Kasumi-1 (cell line): ENCODE results near the gene RBM26.
"Not testable (repeated sequence)": the region's sequence is repeated elsewhere in the genome, so short reads cannot be mapped to it uniquely, and the experiment has no call there.

ENCODE experiments used
- DNase-seq, 2 experiments: peaks; one replicate each; lab custom pipeline; 2025; lab: John Stamatoyannopoulos, UW

RBM26 gene

DNA sequence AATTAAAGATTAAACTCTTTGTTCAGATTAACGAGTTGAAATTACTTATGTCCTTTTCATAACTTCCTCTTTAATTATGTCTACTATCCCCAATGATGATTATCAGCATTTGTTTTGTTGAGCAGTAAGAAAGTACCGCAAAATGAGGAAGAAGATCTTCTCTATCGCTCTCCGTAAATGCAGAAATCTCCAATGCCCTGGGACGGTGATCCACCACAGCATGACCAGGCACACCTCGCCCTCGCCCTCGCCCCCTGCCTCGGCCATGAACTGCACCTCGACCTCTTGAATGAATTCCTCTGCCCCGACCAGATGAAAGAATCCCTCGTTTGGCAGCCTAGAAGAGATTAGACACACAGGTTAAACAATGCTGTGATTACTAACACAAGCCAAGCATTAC, 69.1 kb downstream of the RBM26 start:
- DNase-seq: no peak

DNA sequence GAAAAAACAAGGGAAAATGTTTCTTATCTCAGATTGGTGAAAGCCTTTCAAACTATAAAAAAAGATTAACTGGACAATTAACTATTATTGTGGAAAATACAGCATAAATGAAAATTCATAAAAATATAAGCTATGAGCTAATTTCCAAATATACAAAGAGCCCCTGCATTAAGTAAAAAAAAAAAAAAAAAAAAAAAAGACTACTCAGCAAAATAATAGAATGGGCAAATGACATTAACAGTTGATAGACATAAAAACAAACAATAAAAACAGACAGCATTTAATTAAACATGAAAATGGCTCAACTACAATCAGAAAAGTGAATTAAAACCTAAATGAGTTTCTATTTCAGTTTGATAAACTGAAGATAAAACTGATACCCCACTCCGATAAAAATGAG, 77.5 kb downstream of the RBM26 start:
- DNase-seq: no peak

DNA sequence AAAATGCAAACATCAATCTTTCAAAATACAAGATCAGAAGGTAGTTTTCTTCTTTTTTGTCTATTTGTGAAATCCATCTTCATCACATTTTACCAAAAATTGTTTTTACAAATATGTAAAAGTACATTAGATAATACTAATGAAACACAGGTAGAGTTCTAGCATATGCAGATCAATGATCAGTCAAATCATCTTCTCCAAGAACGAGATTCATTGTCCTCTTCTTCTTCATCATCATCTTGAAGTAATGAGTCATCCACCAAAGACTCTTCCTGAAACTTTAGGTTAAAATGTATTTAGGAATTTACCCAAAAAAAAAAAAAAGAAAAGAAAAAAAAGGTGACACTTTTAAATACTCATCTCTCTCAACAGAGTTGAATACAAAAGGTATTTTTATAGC, 85.6 kb downstream of the RBM26 start:
- no peak for DNase-seq

DNA sequence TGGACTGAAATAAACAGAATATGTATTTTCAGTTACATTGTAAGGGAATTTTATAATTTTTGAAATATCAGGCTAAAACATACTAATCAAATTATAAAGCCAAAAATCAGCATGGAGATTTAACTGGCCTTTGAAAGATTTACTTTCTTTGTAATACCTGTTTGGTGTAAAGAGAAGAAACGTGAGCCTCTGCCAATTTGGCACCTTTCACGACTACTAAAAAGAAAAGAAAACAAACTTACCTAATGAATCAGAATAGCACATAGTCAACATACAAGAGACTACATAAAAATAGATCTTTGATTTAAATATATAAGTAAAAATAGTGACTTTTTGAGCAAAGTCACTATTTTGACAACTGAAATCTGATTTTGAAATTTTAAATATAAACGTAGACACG, 87.4 kb downstream of the RBM26 start:
- DNase-seq: no peak

DNA sequence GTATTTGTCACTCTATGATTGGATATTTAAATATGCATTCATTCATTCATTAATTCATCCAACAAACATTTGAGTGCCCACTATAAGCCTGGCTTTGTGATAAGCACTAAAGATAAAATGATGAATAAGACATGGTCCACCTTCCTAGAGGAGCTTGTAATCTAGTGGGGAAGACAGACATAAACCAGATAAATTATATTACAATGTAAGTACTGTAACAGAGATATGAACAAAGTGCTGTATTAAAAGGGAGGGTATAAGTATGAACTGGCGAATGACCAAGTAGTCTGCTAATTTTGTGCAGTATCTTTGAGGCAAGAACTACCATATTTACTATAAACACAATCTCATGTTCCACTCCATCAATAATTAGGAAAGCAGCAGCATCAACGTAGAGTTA, 88.2 kb downstream of the RBM26 start:
- DNase-seq: no peak

DNA sequence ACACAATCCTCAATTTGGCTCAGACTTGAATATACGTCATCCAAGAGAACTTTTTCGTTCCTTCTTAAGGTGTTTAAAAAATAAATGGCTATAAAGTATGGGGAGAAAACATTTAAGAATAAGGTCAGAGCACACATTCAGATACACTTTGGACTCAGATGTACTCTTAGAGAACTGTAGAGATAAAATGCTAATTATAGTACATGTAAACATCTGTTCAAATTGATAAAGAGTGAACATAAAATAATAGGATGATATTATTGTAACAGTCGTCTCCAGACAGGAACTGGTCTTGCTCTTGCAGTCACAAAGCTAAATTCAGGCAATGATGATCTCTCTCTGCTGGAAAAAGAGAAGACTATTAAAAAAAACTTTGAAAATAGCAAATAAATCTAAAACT, 91.4 kb downstream of the RBM26 start:
- no peak for DNase-seq

DNA sequence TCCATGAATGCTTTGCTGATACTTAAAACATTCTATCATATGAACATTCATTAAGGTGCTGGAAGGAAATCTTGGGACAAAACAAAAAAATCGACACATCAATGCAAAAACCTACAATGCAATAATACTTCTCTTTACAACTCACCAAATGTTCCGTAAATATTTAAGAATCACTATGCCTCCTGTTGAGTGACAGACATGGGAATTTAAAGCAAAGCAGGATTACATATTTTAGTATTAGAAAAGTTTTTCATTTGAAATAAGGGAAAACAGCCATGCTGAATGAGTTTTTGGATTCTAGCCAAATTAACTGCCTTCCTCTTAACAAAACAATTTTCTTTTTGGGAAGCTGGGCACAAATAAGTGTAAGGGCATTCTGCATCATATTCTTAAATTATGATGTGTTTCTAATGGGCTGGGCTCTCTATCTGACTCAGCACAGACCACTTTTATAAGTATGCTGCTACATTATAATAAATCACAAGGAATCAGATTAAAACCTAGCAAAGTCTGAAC, 93.7 kb downstream of the RBM26 start:
- no peak for DNase-seq

DNA sequence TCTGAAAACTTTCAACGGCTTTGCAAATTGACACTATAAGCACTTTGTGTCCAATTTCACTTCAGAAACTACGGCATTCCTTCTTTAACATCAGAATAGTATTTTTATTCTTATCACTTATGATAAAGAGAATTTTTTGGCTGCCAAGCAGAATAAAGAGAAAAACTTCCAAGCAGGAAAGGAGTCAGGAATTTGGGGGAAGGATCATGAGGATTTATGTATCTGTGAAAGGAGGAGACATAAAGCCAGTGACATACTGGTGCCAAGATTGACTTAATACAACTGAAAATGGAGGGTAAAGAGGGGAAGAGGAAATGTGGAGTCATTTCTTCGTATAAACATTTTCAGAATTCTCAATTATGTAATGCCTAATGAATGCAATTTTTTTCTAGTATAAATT, 94.7 kb downstream of the RBM26 start:
- DNase-seq: no peak

DNA sequence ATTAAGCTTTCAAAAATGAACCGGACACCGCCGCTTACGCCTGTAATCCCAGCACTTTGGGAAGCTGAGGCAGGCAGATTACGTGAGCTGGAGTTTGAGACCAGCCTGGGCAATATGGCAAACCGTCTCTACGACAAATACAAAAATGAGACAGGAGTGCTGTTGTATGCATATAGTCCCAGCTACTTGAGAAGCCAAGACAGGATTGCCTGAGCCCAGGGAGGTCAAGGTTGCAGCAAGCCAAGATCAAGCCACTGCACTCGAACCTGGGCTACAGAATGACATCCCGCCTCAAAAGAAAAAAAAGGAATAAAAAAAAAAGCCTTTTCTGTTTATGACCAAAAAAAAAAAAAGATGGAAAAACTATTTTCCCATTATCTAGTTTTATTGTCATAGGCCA, 96.4 kb downstream of the RBM26 start:
- no peak for DNase-seq

DNA sequence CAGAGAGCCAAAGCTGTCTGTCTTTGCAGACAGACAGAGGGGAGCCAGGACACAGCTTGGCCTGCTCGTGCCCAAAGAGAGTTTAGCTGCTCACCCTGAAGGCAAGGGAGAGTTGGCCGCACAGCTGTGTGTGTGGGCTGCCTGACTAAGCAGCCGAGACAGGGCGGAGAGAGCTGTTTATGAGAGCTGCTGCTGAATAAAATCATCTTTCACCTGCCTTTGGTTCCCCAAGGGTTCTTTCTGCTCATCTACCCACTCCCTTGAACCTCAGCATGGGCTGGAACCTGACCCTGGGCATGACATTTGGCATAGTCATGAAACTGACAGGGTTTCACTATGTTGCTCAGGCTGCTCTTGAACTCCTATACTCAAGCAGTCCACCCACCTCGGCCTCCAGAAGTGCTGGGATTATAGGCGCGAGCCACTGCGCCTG, 98.2 kb downstream of the RBM26 start:
- DNase-seq: no peak

DNA sequence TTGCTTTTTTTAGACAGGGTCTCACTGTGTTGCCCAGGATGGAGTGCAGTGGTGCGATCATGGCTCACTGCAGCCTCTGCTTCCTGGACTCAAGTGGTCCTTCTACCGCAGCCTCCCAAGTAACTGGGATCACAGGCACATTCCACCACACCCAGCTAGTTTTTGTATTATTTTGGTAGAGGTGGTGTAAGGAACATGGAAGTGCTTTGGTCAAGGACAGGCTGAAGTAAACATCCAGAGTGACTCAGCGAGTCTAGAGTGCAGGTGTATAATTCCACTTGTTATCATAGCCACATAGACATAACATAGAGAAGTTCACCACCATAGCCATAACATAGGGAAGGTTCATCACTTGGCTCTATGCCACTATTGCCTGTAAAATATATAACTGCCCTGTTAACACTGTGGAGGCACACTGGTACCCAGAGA, 98.6 kb downstream of the RBM26 start:
- no peak for DNase-seq

DNA sequence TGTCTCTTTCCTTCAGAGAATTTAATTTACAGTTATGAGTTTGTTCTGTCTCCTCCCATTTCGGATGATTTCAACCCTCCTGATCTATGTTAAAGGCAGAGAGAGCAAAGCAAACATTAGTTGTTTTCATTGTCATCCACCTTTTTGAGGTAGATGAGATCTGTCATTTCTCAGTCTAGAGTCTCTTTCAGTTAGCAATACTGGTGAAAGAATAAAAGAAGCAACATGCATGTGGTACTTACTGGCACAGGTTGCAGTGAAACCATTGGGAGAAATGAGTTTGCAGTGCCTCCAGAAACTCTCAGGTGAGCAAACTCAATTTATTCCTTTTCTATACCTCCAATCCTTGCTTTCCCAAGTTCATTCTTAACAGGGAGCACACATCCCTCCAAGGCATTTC, 99.4 kb downstream of the RBM26 start:
- no peak for DNase-seq

DNA sequence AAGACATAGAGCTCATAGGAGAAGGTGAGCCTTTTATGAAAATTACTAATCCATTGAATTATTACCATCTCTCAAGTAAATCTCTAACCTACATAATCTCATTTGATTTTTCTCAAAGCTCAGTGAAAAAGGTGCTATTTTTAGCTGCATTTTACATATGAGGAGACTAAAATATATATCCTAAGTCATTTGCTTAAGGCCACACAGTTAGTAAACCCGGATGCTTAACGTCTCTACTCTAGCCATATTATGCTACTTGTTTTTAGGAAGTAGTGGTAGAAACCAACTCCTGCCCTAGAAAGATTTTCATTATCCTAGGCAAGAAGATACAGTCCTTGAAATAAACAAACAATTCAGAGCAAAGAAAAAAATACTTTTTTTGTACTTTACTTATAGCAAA, 108.9 kb downstream of the RBM26 start:
- no peak for DNase-seq

DNA sequence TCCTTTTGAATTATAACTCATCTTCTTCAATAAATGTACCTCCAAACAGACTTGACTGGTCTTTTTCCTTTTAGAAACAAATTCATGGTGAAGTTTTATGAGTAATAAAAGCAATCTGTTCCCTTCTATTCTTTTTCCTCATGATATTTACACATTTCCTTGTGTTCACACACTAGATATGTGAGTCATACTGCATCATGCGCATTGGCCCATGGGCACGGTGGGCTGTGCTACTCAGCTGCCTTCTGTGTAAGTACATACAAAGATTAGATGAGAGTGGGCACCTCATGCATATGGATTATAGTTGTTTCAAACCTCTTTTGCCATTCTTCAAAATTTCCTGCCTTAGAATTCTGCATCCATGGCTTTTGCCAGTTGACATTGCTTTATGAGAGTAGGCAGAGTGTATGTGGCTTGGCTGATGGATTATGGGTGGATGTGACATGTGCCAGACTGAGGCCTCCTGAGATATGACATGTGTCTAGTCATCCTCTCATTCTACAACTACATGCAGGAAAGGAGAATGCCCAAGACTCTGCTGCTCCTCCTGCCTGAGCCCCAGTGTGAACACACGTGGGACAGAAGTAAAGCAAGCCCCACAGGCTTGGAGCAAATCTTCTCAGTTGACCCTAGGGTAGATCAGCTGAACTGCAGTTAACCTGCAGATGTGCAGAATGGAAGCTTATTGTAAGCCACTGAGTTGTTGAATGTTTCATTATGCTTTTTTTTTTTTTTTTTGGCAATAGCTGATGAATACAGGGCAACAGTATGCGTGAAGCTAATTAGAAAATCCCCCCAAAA, 109.9 kb downstream of the RBM26 start:
- DNase-seq: no peak

DNA sequence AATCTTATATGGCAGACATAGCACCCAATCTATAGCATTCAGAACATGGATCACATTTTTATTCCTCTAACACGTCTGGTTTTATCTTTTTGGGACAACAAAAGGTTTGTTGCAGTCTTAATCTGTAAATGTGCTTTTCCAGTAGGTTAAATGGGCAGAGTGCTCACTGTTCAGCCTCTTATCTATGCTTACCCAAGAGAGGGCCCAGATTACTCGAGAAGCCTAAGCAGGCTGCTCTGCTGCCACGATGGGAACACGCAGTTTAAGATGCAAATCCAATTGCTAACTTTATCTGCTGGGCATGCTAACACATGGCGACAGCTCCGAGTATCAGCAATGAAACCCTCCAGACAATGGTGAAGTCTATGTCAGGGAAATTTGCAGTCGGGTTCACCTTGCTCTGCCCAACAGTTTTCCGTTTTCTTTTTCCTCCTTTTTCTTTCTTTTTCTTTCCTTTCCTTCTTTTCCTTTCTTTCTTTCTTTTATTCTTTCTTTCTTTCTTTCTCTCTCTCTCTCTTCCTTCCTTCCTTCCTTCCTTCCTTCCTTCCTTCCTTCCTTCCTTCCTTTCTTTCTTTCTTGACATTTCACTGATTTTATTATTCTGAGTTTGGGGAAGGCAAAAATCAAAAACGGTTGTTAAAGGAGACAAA, 115.3 kb downstream of the RBM26 start:
- DNase-seq: no peak

DNA sequence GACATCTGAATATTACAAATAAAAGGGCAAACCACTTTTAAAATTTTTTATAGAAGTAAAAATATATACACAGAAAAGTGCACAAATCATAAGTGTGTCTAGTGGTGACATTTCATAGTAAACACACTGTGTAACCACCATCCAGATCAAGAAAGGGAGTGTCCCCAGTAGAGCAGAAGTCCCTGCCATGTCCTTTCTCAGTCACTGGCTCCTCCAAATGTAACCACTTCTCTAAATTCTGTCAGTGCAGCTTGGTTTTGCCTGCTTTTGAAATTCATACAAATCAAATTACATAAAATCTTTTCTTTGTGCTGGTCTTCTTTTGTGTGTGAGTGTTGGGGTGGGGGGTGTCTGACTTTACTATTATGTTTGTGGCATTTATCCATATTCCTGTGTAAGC, 116.5 kb downstream of the RBM26 start:
- peak; percentile 75 to 87 for DNase-seq

DNA sequence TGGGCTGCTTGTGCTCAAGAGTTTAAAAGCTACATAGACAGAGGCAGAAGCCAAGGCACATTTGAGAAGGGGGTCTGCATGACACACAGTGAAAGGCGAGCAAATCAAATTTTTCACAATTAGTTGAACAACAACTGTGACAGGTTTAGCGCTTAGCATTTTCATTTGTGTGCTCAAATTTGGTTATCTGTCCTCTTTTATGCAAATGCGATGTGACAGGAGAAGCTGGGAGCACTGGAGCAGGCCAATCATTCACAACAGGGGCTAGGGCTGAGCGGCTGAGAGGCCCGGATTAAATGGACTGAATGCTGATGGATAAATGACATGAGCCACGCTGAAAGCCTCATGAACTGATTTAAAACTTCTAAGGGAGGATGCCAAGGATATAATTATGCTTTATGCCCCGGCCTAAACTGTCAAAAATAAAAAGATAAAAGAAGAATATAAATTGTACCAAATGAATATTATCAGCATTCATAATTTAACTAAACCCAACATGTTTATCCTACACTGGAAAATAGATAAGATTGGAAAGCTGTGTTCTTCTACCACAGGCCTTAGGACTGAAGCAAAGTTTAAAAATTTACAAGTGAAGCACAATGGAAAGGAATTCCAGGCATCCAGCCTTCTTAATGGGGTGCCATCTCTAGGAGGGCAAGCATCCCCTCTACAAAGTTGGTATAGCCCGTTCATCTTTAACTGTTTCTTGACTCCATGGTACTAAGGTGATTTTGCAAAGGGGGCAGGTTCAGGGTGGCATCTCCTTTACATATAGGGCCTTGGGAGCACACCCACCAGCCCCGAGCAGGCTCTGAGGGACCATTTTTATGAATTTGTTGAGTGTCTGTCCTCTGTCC, 117.9 kb downstream of the RBM26 start:
- DNase-seq: no peak

DNA sequence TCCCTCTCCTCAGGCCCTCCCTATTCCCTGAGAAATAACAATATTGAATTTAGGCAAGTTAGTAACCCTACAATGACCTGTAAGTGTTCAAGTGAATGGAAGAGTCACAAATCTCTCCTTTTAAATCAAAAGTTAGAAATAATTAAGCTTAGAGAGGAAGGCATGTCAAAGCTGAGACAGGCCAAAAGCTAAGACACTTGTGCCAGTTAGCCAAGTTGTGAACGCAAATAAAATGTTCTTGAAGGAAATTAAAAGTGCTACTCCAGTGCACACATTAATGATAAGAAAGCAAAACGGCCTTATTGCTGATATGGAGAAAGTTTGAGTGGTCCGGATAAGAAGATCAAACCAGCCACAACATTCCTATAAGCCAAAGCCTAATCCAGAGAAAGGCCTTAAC, 120.9 kb downstream of the RBM26 start:
- DNase-seq: no peak

DNA sequence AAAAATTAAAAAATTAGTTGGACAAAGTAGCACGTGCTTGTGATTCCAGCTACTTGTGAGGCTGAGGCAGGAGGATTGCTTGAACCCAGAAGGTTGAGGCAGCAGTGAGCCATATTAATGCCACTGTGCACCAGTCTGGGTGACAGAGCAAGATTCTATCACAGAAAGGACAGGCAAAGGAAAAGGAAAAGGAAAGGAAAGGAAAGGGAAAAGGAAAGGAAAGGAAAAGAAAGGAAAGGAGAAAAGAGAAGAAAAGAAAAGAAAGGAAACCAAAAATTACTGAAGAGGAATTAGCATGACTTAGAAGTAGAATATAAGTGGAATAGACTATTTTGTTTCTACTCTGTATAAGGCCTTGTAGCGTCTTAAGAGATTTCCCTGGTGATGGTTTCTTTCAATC, 122.3 kb downstream of the RBM26 start:
- DNase-seq: no peak

DNA sequence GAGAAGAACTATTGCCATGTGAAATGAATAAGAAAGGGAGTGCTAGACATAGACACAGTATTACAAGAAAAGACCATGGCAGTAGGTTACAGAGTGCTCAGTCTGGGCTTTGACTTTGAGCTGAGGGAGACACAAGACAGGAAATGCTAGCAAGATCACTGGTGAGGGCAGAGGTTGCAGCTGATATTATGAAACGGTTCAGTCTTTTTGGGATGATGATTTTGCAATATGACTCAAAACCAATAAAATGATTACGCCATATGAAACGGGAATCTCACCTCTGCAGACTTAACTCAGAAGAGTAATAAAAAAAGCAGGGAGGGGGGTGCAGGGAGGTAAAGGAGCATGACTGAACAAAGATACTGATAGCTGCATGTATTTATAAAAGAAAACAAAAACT, 123.1 kb downstream of the RBM26 start:
- DNase-seq: peak; percentile 54 to 71

DNA sequence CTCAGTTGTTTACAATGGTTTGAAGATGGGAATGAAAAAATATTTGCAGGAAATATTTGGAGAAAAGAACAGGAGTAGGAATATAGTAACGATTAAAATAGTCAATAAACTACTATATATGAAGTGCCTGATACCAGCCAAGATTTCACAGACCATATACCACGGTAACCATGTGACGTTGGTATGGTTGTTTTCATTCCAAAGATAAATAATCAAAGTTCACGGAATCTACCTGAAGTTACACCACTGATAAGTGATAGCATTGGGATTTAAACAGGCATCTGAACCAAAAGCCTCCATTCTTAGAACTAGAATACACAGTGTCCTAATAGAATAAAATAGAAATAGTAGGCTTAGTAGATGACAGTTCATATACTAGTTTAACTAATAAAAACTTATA, 123.5 kb downstream of the RBM26 start:
- no peak for DNase-seq

DNA sequence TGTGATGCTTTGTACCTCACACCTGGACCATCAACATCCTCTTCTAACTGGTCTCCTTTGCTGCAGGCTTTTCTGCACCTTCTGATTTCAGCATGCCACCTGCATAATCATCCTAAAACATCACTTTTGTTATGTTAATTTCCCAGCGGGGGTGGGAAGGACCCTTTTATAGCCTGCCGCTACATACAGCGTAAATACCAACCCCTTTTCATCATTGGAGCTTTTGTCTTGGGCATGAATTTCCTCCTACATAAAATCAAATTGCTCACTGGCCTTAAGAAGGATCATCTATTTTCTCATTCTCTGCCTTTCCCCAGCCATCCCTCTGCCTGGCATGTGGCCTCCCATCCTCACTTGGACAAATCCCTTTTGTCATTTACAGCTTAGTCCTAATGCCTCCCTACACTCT, 124.7 kb downstream of the RBM26 start:
- DNase-seq: no peak

DNA sequence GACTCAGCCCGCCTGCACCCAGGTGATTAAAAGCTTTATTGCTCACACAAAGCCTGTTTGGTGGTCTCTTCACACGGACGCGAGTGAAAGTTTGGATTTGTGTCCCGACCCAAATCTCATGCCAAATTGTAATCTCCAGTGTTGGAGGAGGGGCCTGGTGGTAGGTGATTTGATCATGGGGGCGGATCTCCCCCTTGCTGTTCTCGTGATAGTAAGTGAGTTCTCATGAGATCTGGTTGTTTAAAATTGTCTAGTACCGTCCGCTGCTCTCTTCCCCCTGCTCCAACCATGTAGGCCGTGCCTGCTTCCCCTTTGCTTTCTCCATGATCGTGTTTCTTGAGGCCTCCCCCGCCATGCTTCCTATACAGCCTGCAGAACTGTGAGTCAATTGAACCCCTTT, 126.3 kb downstream of the RBM26 start:
- not testable (repeated sequence) for DNase-seq
